GM18873 (cell line): ENCODE data around the gene CDON.
"Not testable (repeated sequence)": the region's sequence is repeated elsewhere in the genome, so short reads cannot be mapped to it uniquely, and the experiment has no call there.

Experiments used
- ATAC-seq: cut with Tn5 transposase; IDR thresholded peaks from one replicate; pipeline ENCODE4 v1.9.1; 2021; ENCODE audit warnings: mild to moderate bottlenecking, moderate library complexity, moderate number of reproducible peaks; ENCODE audit not compliant: unreplicated experiment, low FRiP score

Gene CDON

GRCh38 chr11:126049159-126049558 is 13.5 kb downstream of the CDON start:
- ATAC-seq = no peak

GRCh38 chr11:126048197-126048596 is 14.5 kb downstream of the CDON start:
- no peak for ATAC-seq

- ATAC-seq = no peak
Measured at GRCh38 chr11:126046570-126047195, 16.0 kb downstream of the CDON start.

GRCh38 chr11:126039485-126040271 is 23.0 kb downstream of the CDON start:
- ATAC-seq = no peak

DNA sequence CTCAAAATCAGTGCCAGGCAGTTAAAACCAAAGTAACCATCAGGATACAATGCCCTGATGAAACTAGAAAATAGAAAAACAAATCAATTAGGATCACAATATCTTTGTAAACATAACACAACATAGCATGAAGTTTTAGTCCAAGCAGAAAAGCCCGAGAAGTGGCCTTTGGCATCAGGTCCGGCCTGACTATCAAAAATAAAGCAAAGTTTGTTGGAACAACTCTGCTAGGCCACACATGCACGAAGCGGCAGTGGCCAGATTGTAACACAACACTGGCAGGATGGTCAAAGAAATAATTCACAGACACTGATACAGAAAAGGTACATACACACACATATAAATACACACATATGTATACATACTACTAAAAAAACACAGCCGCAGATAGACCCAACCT is 26.9 kb downstream of the CDON start:
- ATAC-seq = no peak

DNA sequence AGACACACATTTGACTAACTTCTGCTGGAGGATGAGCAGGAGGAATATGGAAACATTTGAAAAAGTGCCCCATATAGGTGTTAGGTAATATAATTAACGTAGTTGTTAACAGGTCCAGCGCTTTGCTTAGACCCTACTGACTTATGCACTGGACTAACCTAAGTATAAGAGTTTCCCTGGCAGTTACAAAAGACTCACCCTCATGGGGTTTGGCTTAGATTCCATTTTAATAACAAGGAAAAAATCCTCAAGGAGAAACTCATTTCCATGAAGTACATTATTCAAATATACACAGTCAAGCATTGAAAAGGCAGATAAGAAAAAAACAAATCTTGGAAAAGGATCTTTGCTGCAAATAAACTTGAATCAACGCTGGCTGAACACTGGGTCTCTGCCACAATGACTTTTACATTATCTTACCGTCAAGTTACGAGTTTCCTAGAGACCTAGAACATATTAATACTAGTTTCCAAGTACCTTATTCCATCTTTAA is 27.7 kb downstream of the CDON start:
- ATAC-seq = no peak

DNA sequence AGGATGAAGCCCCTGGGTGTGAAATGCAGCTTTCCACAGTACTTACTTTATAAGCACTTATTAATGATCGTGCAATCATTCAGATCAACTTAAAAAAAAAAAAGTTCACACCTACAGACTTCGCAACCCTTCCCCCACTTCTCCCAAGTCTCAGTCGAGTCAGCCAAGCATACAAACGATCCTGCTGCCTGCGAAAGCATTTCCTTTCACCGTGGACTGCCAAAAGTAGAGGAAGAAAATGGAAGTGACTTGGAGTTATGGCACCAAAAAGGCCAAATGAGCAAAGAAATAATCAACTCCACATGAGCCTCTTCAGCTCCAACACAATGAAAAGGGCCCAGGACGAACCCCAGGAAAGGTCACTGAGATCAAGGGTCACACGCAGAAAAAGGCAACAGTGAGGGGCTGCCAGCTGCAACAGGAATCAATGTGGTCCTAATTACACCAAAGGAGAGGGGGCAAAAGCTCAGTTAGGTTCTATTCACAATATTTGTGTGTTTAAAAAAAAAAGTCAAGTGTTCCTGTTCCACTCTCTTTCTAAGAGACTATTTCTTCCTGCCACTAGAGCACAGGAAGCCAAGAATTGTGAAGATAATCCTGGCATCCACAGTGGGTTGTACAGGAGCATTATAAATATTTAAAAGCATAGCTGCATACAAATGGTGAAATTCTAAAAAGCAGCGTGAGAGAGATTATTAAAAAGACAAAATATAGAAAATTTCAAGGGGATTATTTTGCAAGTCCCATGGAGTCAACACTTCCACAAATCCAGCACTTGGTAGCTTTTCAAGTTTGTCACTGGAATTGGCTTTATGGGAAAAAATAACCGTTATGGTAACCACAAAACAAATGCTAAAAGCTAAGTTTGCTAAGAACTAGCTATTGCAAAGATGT is 28.4 kb downstream of the CDON start:
- ATAC-seq = no peak

DNA sequence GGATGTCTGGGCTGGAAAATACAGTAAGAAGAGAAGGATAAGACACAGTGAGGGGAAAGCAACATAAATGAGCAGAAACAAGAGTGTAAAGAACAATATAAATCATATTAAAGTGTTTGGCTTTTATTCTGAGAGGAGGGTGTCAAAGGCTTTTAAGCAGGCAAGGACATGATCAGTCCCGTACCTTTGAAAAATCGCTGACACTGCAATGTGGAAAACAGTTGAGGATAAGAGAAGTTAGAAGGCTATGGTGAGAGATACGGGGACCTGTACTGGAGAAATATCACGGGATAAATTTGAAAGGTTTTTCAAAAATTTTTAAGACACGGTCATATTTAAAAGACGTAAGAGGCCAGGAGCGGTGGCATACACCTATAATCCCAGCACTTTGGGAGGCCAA is 30.3 kb downstream of the CDON start:
- no peak for ATAC-seq

DNA sequence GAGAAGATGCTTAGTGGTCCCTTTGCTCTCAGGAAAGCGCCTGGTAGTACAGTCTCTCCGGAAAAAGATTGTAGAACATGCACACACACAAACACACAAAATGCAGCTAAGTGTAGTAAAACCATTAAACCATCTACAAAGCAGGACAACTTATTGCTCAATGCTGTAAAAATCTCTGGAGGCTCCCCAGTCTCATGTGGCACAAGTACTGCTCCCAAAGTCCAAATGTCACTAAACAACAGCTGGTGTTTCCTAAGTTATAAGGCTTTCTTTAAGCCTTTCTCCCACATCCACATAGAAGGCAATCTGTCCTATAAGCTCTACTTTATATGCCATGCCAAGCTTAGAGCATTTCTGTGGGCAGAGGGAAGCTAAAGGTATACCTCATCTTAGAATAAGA is 32.9 kb downstream of the CDON start:
- ATAC-seq = no peak

- no peak for ATAC-seq
Measured at GRCh38 chr11:126029237-126029636, 33.4 kb downstream of the CDON start.

DNA sequence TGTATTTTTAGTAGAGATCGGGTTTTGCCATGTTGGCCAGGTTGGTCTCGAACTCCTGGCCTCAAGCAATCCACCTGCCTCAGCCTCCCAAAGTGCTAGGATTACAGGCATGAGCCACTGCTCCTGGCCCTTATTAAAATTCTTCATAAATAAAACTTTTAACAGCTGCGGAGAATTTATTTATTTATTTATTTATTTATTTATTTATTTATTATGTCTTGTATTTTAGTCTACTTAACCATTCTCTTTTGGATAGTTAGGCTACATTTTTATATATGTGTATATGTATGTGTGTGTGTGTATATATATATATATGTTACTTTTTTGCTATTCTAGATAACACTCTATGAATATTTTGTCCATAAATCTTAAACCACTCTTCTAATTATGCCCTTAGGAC is 34.1 kb downstream of the CDON start:
- not testable (repeated sequence) for ATAC-seq

DNA sequence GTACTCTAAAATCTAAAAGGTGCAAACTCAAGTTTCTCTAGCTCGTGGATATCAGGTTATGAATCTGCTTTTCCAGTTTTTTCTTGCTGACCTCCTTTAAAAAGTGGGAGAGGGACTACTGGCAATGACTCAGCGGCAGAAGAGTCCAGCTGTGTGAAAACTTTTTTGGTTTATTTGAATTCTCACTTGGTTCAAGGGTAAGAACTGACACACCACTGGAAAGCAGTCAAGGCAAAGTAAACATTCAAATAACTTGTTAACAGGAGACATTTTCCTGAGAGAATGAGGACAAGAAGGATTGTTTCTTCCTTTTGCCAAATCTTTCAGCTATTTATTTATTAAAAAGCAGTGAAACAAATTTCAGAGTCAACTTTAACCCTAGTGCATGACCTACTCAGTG is 36.1 kb downstream of the CDON start:
- no peak for ATAC-seq

DNA sequence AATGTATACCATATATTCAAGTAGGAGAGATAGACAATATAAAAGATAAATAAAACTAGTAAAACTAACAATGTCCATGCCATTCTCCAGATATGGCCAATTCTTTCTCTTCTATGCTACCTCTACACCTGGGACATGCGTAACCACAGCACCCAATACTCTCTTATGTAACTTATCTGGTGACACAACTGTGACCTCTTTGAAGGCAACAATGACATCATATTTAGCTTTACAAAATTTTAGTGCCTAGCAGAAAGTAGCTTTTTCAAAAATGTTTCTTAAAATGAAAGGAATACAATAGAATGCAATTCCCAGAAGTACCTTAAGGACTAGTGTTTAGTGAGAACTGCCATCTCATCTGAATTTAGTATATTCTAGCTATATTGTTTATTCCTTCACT is 36.8 kb downstream of the CDON start:
- no peak for ATAC-seq

- no peak for ATAC-seq
Measured at GRCh38 chr11:126024123-126024522, 38.5 kb downstream of the CDON start.

DNA sequence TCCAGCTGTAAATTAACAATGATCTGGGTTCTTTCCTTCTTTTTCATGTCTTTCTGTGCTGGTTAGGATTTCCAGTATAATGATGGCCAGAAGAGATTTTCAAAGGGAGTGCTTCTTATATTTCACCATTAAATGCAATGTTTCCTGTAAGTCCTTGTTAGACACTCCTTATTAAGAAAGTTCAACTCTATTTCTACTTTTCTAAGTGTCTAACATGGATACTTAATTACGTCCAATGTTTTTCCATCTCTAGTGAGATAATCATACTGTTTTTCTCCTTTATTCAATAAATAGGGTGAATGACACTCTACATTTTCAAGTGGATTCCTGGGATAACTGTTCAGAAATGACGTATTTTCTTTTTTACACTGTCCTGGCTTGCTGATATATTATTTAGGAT is 49.8 kb downstream of the CDON start:
- ATAC-seq = no peak

DNA sequence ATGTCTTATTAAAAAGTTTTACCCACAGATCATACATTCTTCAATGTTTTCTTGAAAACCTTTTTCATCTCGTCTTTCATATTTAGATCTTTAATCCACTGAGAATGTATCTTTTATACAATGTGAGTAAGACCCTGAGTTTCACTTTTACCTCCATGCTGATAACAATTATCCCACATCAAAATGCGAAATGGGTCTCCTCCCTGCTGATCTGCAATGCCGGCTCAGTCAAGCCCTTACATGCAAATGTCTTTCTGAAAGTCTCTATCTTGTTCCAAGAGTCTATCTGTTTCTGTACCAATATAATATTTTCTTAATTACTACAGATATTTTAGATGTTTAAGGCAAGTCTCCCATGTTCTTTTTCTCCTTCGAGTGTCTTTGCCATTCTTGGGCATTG is 50.9 kb downstream of the CDON start:
- no peak for ATAC-seq

DNA sequence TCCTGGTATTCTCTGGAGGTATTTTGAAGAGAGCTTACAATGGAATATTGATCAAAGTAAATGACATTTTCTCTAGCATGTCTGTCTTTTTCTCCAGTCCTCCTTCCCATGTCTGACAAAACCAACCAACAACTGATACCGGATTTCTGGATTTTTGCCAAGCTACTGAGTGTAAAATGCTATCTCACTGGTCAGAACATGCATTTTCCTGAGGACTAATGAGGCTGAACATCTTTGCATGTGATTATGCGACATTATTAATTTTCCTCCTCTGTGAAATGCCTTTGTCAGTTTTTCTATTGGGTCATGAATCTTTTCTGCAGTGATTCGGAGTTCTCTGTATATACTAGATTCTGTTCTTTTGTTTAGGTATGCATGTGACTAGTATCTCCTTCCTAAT is 51.4 kb downstream of the CDON start:
- ATAC-seq = no peak

GRCh38 chr11:126008956-126009355 is 53.7 kb downstream of the CDON start:
- no peak for ATAC-seq

GRCh38 chr11:126007238-126007637 is 55.4 kb downstream of the CDON start:
- no peak for ATAC-seq

GRCh38 chr11:126006068-126006467 is 56.6 kb downstream of the CDON start:
- ATAC-seq = no peak

DNA sequence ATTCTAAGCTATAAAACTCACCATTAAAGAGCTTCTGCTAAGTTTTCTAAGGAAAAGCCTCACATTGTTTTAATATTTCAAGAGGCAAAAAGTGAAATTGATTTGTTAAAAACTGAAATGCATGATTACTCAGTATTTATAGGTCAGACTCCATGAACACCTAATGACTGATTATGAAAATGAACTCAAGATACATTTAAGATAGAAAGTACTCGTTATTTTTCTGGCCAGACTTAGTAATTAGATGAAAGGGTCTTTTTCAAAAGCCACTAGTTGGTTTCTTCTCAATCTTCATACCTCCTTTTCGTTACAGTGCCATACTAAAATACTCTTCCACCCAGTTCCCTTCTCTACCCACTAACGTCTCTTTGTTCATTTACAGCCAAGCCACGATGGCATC is 60.5 kb downstream of the CDON start:
- no peak for ATAC-seq
